Endodermal cell (in vitro differentiated cells): ENCODE data around the gene KLF7. TPM values are rescaled to one million over a fixed set of nuclear protein-coding genes. Genes with fewer than 3 reads are reported as not detected.
A peak's percentile ranks its signal among the peaks of the same experiment; 100 is the strongest.

Experiments used
- DNase-seq: peaks from one replicate; pipeline ENCODE4 v3.0.0-alpha.2; 2017
- H3K27ac ChIP-seq: 2 replicates; pipeline ENCODE4 v1.5.1; 2013; ENCODE audit warnings: mild to moderate bottlenecking, low read depth, low read length, moderate library complexity
- H3K27me3 ChIP-seq: 2 replicates; pipeline ENCODE4 v1.6.1; 2013; ENCODE audit warnings: mild to moderate bottlenecking, low read length, moderate library complexity; ENCODE audit not compliant: insufficient read depth, control insufficient read depth, poor library complexity, severe bottlenecking
- H3K36me3 ChIP-seq: 2 replicates; pipeline ENCODE4 v1.7.0; 2013; ENCODE audit warnings: mild to moderate bottlenecking, low read length, moderate library complexity; ENCODE audit not compliant: control insufficient read depth, insufficient read depth
- H3K4me1 ChIP-seq: one replicate; pipeline ENCODE4 v1.7.0; 2013; ENCODE audit warnings: low read length; ENCODE audit not compliant: control insufficient read depth, insufficient read depth
- H3K4me3 ChIP-seq: 2 replicates; pipeline ENCODE4 v1.5.1; 2013; ENCODE audit warnings: mild to moderate bottlenecking, low read length, moderate library complexity
- H3K9ac ChIP-seq: 2 replicates; pipeline ENCODE4 v1.6.1; 2013; ENCODE audit warnings: mild to moderate bottlenecking, low read length, moderate library complexity; ENCODE audit not compliant: poor library complexity, severe bottlenecking; ENCODE audit errors: extremely low read depth
- H3K9me3 ChIP-seq: 2 replicates; pipeline ENCODE4 v1.6.1; 2013; ENCODE audit warnings: mild to moderate bottlenecking, low read length, moderate library complexity; ENCODE audit not compliant: control insufficient read depth
- H3K27ac Mint-ChIP-seq: 2 replicates; pipeline ENCODE4 v1.8.0; 2020; ENCODE audit warnings: mixed read lengths
- H3K27me3 Mint-ChIP-seq: 2 replicates; pipeline ENCODE4 v1.8.0; 2021; ENCODE audit warnings: mild to moderate bottlenecking, mixed read lengths; ENCODE audit not compliant: insufficient read depth
- H3K36me3 Mint-ChIP-seq: 2 replicates; pipeline ENCODE4 v1.8.0; 2020; ENCODE audit warnings: low read depth, mixed read lengths
- H3K4me1 Mint-ChIP-seq: 2 replicates; pipeline ENCODE4 v1.8.0; 2020; ENCODE audit warnings: mixed read lengths
- H3K4me3 Mint-ChIP-seq: 2 replicates; pipeline ENCODE4 v1.8.0; 2020; ENCODE audit warnings: mild to moderate bottlenecking, moderate library complexity, mixed read lengths
- H3K9me3 Mint-ChIP-seq: 2 replicates; pipeline ENCODE4 v1.8.0; 2020; ENCODE audit warnings: mild to moderate bottlenecking, mixed read lengths
- WGBS, 2 experiments: methylation state at CpG; one replicate each; pipeline versions ENCODE4 v1.1.5 to v1.1.7; 2013; ENCODE audit warnings: missing lambda C conversion rate in 2 of 2, mixed read lengths in 1 of 2; ENCODE audit not compliant: insufficient coverage in 1 of 2, insufficient read length in 1 of 2; 5-methylcytosine and 5-hydroxymethylcytosine counted together
- total RNA-seq, 2 donors: library from RNA; stranded (reverse); fragmentation: NEBNext Ultra II Directional in 1 of 2; extraction: Animal tissue kit (Norgen Biotek cat#: 25700) in 1 of 2; gene quantifications; 2 replicates in 1 of 2; 3 replicates in 1 of 2; pipeline ENCODE4 v1.2.1, GENCODE V29; 2021
- TF ChIP-seq, protein P1 (sequence below): fragments of 200-600 bp; sonication (generic); conservative IDR thresholded peaks from 2 replicates; pipeline ENCODE4 v1.5.0; 2021; ENCODE audit warnings: antibody characterized with exemption, mild to moderate bottlenecking

The KLF7 gene
- total RNA-seq, 2 donors from 2014 or later, result 27.4 to 27.8 TPM

DNA sequence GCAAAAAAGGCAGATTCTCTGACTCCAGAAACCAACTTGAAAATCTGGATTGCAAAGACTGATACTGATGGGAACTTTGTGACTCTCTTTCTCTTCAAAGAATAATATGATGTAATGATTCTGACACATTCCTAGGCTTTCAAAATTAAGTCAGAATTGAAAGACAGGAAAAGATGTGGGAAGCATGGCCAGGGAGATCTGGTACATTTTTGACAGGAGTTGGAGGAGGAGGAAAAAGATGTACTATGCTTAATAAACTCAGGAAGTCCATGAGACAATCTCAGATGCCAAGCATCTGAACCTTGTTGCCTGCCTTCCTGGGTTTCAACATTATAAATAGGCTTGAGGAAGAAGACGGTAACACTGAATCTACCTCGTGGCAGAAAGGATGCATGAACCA lies 34.2 kb downstream of the KLF7 start:
- peaks cover 38% of the 10 kb centered on the region for H3K4me1 Mint-ChIP-seq
- TF ChIP-seq, protein P1, sequence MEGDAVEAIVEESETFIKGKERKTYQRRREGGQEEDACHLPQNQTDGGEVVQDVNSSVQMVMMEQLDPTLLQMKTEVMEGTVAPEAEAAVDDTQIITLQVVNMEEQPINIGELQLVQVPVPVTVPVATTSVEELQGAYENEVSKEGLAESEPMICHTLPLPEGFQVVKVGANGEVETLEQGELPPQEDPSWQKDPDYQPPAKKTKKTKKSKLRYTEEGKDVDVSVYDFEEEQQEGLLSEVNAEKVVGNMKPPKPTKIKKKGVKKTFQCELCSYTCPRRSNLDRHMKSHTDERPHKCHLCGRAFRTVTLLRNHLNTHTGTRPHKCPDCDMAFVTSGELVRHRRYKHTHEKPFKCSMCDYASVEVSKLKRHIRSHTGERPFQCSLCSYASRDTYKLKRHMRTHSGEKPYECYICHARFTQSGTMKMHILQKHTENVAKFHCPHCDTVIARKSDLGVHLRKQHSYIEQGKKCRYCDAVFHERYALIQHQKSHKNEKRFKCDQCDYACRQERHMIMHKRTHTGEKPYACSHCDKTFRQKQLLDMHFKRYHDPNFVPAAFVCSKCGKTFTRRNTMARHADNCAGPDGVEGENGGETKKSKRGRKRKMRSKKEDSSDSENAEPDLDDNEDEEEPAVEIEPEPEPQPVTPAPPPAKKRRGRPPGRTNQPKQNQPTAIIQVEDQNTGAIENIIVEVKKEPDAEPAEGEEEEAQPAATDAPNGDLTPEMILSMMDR, result no peak
- Histone ChIP-seq H3K4me3 (no peak overlapping the region), H3K9me3 (peaks cover 34% of the 10 kb centered on the region), H3K4me1 (peaks cover 5% of the 10 kb centered on the region), H3K27me3 (no peaks in the 10 kb centered on the region), H3K9ac (no peak overlapping the region), H3K27ac (no peak overlapping the region), H3K36me3 (peaks cover 91% of the 10 kb centered on the region)
- no peak overlapping the region for H3K27ac Mint-ChIP-seq
- H3K9me3 Mint-ChIP-seq, result peaks cover 27% of the 10 kb centered on the region
- peaks cover 68% of the 10 kb centered on the region for H3K36me3 Mint-ChIP-seq
- no peak overlapping the region for H3K4me3 Mint-ChIP-seq
- H3K27me3 Mint-ChIP-seq, result no peaks in the 10 kb centered on the region
- WGBS, 2 experiments, result 88 to 94% methylated on average over 1 to 2 of the region's 2 CpGs
- DNase-seq, result no peak

DNA sequence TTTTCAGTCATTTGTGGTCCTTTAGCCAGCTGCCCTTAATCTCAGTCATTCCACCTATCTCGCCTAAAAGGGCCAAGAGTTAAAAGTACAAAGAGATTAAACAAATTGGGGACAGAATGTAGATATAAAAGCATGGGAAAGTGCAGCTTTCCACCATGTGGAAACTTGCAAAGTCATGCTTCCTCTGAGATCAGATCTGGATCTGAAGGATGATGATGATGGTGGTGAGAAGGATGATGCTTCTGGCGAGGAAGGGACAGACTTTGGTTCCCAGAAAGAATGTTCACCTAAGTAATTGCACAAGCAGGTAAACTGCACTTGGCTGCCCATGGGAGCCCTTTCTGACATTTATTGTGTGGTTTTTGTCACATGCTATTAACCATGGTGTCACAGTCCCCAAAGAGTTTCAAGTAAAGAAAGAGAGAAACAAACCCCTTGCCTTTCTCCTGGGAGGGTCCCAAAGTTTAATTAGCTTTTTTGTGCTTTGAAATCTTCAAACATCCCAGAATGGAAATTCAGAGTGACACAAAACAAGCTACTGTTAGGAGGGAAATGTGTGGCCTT lies 34.7 kb downstream of the KLF7 start:
- H3K36me3 ChIP-seq, result peaks cover 86% of the 10 kb centered on the region
- H3K4me1 ChIP-seq, result peaks cover 5% of the 10 kb centered on the region
- no peak overlapping the region for H3K4me3 ChIP-seq
- H3K27ac ChIP-seq, result no peak overlapping the region
- WGBS, 2 experiments, result 97 to 100% methylated on average over 1 to 2 of the region's 2 CpGs
- TF ChIP-seq, protein P1, result no peak
- Mint-ChIP-seq H3K4me3 (no peak overlapping the region), H3K27me3 (no peaks in the 10 kb centered on the region), H3K27ac (peak overlapping the region; percentile 16), H3K9me3 (peaks cover 27% of the 10 kb centered on the region), H3K4me1 (peaks cover 33% of the 10 kb centered on the region), H3K36me3 (peaks cover 68% of the 10 kb centered on the region)
- DNase-seq, result no peak
- peaks cover 34% of the 10 kb centered on the region for H3K9me3 ChIP-seq
- no peaks in the 10 kb centered on the region for H3K27me3 ChIP-seq
- no peak overlapping the region for H3K9ac ChIP-seq

DNA sequence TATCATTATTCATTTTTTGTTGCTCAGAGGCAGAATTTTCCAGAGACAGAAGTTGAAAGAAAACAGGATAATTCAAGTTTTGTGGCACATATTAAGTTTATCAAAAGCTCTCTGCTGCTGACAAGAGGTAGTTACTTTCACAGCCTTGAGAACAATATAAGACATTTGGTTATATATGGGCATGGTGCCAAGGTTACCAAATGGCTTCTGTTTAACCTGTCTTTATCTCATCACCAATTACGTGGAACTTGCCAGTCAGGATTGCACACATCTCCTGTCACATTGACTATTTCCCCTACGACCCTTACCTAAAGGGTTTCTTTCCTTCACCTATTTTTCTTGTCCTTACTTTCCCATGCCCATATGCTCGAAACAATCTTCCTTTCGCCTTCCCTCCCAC lies 35.9 kb downstream of the KLF7 start:
- 93 to 98% methylated on average over 4 of the region's 4 CpGs for WGBS, 2 experiments

More for the DNA sequence above, 35.9 kb downstream of the KLF7 start:
- DNase-seq, result no peak
- Mint-ChIP-seq H3K9me3 (peaks cover 27% of the 10 kb centered on the region), H3K27ac (no peak overlapping the region), H3K27me3 (no peaks in the 10 kb centered on the region), H3K4me1 (peaks cover 23% of the 10 kb centered on the region), H3K4me3 (no peak overlapping the region), H3K36me3 (peaks cover 65% of the 10 kb centered on the region)
- Histone ChIP-seq H3K27me3 (no peaks in the 10 kb centered on the region), H3K9me3 (peaks cover 34% of the 10 kb centered on the region), H3K4me3 (no peak overlapping the region), H3K9ac (no peak overlapping the region), H3K27ac (no peak overlapping the region), H3K4me1 (no peaks in the 10 kb centered on the region), H3K36me3 (peaks cover 74% of the 10 kb centered on the region)
- TF ChIP-seq, protein P1, result no peak
